Forelimb muscle (tissue), 1 donor: ENCODE measurements around the gene PDE6C. TPM values are rescaled to one million over a fixed set of nuclear protein-coding genes. Genes with fewer than 3 reads are reported as not detected.

ENCODE experiments used
- DNase-seq: peaks from one replicate; pipeline ENCODE4 v3.0.0-alpha.2; 2013; ENCODE audit warnings: low read depth
- polyA plus RNA-seq: library from polyadenylated mRNA; unstranded; fragments of 120-200 nt; gene quantifications from one replicate; pipeline ENCODE4 v1.2.1, GENCODE V29; 2013; ENCODE audit not compliant: insufficient read length

Gene PDE6C
- polyA plus RNA-seq, 1 donor, result 0.58 TPM

DNA sequence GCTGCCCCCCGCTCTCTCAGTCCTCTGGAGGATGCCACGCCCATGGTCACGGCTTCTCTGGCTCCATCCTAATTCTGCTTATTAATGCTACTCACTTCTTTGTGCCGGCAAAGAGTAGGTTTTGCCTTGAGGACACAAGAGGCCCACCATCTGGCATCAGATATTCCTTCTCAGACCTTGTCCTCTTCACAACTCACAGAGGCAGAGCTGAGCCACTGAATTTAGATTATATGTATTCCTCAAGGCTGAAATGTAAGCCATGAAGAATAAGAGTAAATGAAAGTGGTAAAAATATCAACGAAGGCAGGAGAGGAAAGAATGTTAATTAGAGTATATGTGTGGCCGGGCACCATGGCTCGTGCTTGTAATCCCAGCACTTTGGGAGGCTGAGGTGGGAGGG is 17.8 kb upstream of the PDE6C start:
- no peak for DNase-seq

GRCh38 chr10:93595378-93596161 is 16.8 kb upstream of the PDE6C start:
- no peak for DNase-seq

GRCh38 chr10:93596539-93596938 is 15.8 kb upstream of the PDE6C start:
- no peak for DNase-seq

DNA sequence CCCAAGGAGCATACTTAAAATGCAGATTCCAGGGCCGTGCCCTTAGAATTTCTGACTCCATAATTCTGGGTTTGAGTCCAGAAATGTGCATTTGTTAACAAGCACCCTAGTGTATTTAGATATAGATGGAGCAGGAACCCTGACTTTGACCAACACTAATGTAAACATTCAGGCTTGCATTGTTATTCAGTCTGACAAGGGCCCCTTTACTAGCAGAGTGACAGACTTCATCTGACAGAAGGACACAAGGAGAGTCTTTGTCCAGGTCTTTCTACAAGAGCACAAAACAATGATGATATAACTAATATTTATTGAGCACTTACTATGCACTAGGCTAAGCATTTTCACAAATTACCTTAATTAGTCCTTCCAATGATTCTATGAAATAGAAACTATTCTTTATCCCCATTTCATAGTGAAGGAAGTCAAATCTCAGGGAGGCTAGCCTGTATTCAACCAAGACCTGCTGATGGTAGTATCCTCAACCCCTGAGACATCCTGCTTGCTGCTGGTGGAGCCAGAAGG is 15.2 kb upstream of the PDE6C start:
- DNase-seq, result no peak

DNA sequence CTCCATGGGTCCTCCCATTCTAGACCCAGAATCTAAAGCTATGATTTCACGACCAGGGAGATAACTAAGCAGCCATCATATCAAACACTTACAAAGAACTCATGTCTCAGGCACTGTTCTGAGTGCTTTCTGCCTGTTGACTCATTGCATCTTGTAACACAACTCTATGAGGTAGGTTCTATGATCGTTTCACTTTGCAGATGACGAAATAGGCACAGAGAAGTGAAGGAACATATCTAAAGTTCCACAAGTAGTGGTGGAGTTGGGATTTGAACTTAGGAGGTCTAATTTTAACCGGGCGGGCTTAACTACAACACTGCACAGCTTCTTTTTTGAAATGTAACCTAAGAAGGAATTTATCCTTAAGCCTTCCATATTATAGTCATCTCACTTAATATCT is 14.2 kb upstream of the PDE6C start:
- no peak for DNase-seq

DNA sequence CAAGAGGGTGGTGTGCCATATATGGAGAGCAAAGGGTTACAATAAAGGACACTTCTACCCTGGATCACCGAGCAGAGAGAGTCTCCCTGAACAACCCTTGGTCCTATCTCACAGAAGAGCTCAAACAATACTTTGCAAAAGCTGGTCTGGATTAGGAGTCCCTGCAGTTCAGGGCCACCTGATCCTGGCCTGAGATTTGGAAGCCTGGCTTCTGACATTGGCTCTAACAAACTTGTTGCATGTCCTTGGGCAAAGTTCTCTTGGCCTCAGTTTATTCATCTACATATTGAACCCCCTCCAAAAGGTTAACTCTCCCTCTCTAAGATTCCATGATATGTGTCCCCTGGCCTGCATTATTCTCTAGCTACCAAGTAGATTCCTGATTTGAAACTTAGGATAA is 13.0 kb upstream of the PDE6C start:
- DNase-seq, result no peak

DNA sequence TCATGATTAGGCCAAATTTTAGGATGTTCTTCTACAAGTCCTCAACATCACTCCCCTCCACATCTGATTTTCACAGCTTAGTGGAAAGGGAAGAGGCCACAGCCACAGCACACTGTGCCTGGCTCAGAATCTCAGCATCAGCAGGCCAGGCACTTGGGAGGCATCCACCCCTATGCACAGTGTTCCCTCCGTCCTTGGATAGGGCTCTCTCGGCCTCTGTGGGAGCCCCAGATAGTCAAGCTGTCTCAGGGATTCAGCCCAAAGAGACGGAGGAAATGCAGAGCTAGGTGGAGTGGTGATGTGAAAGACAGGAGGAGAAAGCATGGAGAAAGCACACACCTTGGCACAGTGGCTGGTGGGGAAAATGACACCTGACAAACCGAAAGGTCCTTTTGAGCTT is 12.6 kb upstream of the PDE6C start:
- no peak for DNase-seq

DNA sequence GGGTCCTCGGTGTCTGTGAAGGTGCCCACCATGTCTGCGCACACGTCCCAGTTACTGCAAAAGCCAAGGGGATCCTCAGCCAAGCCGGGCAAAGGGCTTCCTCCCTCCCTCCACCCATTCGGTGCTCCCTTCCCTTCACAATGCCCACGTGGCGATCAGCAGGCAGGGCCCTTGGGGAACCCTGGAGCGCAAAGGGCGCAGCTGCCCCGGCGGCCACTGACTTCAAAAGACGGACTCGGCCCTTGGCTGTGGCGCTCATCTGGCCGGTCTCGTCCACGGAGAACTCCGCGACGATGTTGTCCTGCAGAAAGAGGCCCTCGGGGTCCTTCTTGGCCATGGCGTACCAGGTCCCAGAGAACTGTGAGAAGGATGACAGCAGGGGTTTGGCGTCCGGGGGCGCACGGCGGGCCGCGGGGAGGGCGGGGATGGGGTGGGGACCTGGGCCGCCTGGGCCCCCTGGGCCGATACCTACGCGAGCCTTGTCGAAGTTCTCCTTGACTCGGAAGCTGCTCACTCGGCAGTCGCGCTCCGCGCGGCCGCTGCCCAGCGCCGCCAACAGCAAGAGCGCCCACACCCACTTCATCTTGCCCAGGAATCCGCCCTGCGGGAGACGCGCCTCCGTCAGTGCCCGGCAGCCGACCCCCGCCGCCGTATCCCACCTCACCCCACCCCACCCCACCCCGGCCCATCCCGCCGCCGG is 11.7 kb upstream of the PDE6C start:
- DNase-seq, result peak; percentile 13

- DNase-seq, result no peak
Measured at GRCh38 chr10:93601146-93601773, 11.1 kb upstream of the PDE6C start, which contains the start of gene RBP4. Gene RBP4, minus strand, starts transcription at chr10:93601235. Its CDS starts 207 bp downstream, at chr10:93601028.

- no peak for DNase-seq
Measured at GRCh38 chr10:93601774-93602162, 10.6 kb upstream of the PDE6C start.

GRCh38 chr10:93603023-93603422 is 9.3 kb upstream of the PDE6C start:
- DNase-seq, result no peak

DNA sequence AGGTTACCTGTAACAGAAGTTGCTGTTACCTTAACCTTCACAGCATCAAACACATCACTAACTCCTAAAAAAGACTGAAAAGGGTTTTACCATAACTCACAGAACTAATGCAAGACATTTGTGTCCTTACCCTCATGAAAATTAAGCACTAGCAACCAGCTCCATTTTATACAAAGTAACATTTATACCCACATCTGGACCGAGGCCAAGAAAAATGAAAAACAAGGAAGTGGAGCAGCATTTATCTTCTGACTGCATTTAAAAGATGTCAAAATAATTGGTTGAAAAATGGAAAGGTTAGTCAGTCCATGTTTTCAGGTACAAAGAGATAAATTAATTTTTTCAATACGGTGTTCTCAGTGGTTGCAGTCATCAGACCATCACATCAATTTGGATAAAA is 8.2 kb upstream of the PDE6C start:
- no peak for DNase-seq

- DNase-seq, result no peak
Measured at GRCh38 chr10:93608421-93608820, 3.9 kb upstream of the PDE6C start.

GRCh38 chr10:93613126-93613525 is 789 bp downstream of the PDE6C start:
- DNase-seq, result no peak

DNA sequence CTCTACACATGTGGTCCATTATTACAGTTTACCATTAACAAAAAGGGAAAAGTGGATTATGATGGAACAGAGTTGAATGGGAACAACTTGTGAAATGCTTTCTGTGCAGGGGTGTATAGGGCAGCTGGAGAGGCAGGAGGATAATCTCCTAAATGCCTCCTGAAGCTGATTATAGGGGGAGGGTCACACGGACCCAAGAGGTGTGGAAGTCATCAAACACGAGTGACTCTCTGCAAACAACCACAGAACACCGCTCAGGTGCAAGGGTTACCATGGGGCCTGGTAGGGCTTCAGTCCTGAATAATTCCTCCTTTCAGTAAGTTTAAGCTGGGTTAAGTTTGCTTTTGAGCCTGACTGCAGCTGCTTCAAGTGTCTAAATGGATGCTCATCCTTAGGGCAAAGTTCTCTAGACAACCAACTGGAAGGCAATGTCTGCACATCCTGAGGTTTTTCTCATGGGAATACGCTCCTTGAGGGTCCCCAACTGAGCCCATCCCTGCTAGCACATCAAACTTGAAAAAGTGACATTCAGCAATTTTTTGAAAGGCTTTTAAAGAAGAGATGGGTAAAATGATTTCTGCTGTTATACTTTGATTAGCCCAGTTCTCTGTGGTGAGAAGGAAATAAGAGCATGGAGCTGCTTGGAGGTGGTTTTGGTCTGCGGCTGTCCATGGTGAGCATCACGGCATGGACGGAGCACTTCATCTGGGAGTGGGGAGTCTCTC is 1.9 kb downstream of the PDE6C start:
- no peak for DNase-seq

DNA sequence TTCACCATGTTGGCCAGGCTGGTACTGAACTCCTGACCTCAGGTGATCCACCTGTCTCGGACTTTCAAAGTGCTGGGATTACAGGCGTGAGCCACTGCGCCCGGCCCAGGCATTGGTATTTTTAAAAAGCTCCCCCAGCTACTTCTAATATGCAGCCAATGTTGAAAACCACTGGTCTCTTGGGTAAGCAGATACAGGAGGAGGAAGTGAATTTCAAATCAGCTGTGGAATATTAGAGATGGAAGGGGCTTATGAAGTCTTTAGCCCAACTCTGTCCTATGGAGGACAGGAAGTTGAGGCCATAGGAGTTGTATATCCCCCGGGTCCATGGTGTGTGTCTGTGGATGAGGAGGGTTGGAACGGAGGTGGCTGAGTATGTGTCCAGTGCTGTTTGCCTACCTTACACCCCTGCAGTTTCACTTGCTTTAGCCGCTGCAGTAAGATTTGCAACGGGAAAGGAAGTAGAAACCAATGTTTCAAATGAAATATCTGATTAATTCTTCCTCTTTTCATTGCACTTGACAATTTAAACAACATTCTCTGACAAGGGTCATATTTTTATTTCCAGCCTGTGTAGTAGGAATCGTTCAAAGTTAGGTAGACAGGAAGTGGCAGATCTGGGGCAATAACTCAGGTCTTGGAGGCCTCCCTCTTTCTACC is 3.4 kb downstream of the PDE6C start:
- no peak for DNase-seq

DNA sequence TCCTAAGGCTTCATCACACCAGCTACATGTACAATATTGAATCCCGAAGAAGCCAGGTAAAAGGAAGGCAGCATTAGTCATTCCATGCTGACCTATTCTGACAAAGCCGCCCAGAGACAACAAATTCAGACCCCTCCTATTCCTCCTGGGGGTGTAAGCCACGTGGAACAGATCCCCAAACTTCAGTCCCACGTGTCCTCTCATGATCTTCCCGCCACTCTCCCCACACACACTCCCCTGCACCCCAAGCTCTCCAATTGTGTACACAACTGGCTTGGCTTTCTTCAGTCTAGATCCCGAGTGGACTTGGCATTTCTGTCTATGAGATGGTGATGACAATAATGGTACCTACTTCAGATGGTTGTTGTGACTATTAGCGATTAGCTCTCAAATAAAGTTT is 8.6 kb downstream of the PDE6C start:
- no peak for DNase-seq

- no peak for DNase-seq
Measured at GRCh38 chr10:93622942-93623341, 10.6 kb downstream of the PDE6C start.

DNA sequence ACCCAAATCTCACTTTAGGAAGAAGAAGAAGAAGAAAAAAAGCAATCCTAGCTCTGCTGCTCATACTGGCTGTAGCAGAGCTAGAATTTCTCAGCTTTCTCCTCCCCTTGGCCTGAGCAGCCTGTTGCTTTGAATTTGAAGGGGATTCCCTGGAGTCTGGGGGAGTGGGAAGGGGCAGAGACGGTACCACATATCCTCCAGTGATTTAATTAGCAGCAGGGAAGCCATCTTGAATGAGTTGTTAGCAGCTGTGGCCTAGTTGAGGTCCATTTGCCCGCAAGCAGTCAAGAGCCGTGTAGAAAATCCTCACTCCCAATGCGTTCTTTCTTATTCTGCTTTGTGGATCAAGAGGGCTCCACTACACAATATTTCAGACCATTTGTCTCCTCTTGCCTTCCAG is 16.5 kb downstream of the PDE6C start:
- no peak for DNase-seq

DNA sequence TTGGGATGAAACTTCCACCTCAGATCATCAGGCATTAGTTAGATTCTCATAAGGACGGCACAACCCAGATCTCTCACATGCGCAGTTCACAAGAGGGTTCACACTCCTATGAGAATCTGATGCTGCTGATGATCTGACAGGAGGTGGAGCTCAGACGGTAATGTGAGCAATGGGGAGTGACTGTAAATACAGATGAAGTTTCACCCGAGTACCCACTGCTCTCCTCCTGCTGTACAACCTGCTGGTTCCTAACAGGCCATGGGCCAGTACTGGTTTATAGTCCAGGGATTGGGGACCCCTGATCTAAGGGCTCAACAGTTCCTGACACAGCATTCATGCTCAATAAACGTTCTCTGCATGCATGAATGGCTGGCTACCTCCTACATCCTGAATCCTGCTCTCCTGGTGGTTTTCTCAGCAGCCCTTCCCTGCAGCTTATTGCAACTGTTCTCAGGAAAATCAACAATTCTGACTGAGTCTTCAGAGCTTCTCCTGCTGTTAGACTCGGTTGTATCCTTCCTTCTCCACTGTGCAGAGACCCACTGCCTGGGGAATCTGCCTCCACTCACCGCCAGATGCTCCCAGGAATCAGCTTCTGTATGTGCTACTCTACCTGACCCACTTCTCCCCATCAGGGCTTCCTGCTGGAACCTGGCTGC is 17.4 kb downstream of the PDE6C start:
- DNase-seq, result no peak
